Glutamatergic neuron (in vitro differentiated cells): ENCODE measurements around the gene TPO. TPM values are rescaled to one million over a fixed set of nuclear protein-coding genes. Genes with fewer than 3 reads are reported as not detected.
"Not testable (repeated sequence)": the region's sequence is repeated elsewhere in the genome, so short reads cannot be mapped to it uniquely, and the experiment has no call there.

Source experiments
- DNase-seq: peaks from one replicate; pipeline ENCODE4 v3.0.0; 2022
- H3K27ac Mint-ChIP-seq: one replicate; pipeline ENCODE4 v1.8.0; 2020; ENCODE audit warnings: mild to moderate bottlenecking, mixed read lengths, inconsistent platforms; ENCODE audit not compliant: unreplicated experiment
- H3K27me3 Mint-ChIP-seq: one replicate; pipeline ENCODE4 v1.8.0; 2020; ENCODE audit warnings: mild to moderate bottlenecking, moderate library complexity, mixed read lengths, inconsistent platforms; ENCODE audit not compliant: unreplicated experiment
- H3K36me3 Mint-ChIP-seq: one replicate; pipeline ENCODE4 v1.8.0; 2020; ENCODE audit warnings: mild to moderate bottlenecking, mixed read lengths, inconsistent platforms; ENCODE audit not compliant: unreplicated experiment
- H3K4me1 Mint-ChIP-seq: one replicate; pipeline ENCODE4 v1.8.0; 2020; ENCODE audit warnings: mild to moderate bottlenecking, low read depth, mixed read lengths, inconsistent platforms; ENCODE audit not compliant: unreplicated experiment
- H3K4me3 Mint-ChIP-seq: one replicate; pipeline ENCODE4 v1.8.0; 2020; ENCODE audit warnings: mild to moderate bottlenecking, mixed read lengths, inconsistent platforms; ENCODE audit not compliant: unreplicated experiment
- H3K9me3 Mint-ChIP-seq: one replicate; pipeline ENCODE4 v1.8.0; 2020; ENCODE audit warnings: mild to moderate bottlenecking, moderate library complexity, mixed read lengths, inconsistent platforms; ENCODE audit not compliant: unreplicated experiment
- CTCF ChIP-seq: fragments of 200-600 bp; sonication (generic); IDR thresholded peaks from one replicate; pipeline ENCODE4 v1.5.0; 2021; ENCODE audit not compliant: partially characterized antibody, unreplicated experiment
- total RNA-seq: library from RNA; stranded (reverse); fragmentation: NEBNext Ultra II Directional; extraction: Animal tissue kit (Norgen Biotek cat#: 25700); gene quantifications from one replicate; pipeline ENCODE4 v1.2.1, GENCODE V29; 2021; ENCODE audit not compliant: unreplicated experiment

The TPO gene
- total RNA-seq, 1 donor from 2014 or later = not detected

DNA sequence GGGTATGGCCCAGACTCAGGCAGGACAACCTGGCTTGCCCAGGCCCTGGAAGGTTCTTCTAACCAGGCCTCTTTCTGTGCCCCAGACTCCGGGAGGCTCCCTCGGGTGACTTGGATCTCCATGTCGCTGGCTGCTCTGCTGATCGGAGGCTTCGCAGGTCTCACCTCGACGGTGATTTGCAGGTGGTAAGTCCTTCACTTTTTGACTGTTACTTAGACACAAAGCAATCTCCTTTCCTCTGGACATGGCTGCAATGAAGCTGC, 103.5 kb downstream of the TPO start:
- peaks cover 10% of the 10 kb centered on the region for H3K36me3 Mint-ChIP-seq
- no peak for DNase-seq
- TF ChIP-seq CTCF = no peak
- no peak overlapping the region for H3K27ac Mint-ChIP-seq
- peaks cover 15% of the 10 kb centered on the region for H3K4me1 Mint-ChIP-seq
- H3K27me3 Mint-ChIP-seq = no peaks in the 10 kb centered on the region
- peaks cover 2% of the 10 kb centered on the region for H3K9me3 Mint-ChIP-seq
- no peak overlapping the region for H3K4me3 Mint-ChIP-seq

DNA sequence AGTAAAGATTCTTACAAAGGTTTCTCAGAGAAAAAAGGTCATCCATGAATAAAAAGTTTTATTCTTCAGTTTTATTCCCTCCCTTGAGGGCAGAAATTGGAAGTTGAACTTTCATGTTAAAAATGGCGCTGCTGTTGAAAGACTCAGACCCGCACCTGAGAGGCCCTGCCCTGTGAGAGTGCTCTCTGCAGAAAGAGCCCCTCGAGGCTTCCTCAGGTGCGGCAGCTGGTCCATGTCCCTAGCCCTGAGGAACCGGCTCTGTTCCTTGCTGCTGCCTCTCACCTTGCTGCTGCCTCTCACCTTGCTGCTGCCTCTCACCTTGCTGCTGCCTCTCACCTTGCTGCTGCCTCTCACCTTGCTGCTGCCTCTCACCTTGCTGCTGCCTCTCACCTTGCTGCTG, 104.0 kb downstream of the TPO start:
- not testable (repeated sequence) for H3K4me3 Mint-ChIP-seq, H3K27ac Mint-ChIP-seq, DNase-seq, H3K27me3 Mint-ChIP-seq, H3K9me3 Mint-ChIP-seq
- H3K4me1 Mint-ChIP-seq = peaks cover 15% of the 10 kb centered on the region
- H3K36me3 Mint-ChIP-seq = peaks cover 10% of the 10 kb centered on the region

GRCh38 chr2:1517786-1518185, 104.5 kb downstream of the TPO start:
- H3K36me3 Mint-ChIP-seq = peaks cover 10% of the 10 kb centered on the region
- peaks cover 14% of the 10 kb centered on the region for H3K4me1 Mint-ChIP-seq

GRCh38 chr2:1518331-1518803, 105.1 kb downstream of the TPO start:
- Mint-ChIP-seq H3K36me3 (peaks cover 10% of the 10 kb centered on the region), H3K4me3 (no peak overlapping the region), H3K9me3 (no peaks in the 10 kb centered on the region), H3K4me1 (peaks cover 13% of the 10 kb centered on the region), H3K27ac (peak overlapping the region; percentile 5), H3K27me3 (peaks cover 4% of the 10 kb centered on the region)
- no peak for TF ChIP-seq CTCF
- DNase-seq = no peak

More at GRCh38 chr2:1517786-1518185, 104.5 kb downstream of the TPO start:
- Mint-ChIP-seq H3K9me3 (no peaks in the 10 kb centered on the region), H3K4me3 (no peak overlapping the region), H3K27me3 (peaks cover 4% of the 10 kb centered on the region), H3K27ac (peak overlapping the region; percentile 5)
- no peak for DNase-seq
- no peak for TF ChIP-seq CTCF

DNA sequence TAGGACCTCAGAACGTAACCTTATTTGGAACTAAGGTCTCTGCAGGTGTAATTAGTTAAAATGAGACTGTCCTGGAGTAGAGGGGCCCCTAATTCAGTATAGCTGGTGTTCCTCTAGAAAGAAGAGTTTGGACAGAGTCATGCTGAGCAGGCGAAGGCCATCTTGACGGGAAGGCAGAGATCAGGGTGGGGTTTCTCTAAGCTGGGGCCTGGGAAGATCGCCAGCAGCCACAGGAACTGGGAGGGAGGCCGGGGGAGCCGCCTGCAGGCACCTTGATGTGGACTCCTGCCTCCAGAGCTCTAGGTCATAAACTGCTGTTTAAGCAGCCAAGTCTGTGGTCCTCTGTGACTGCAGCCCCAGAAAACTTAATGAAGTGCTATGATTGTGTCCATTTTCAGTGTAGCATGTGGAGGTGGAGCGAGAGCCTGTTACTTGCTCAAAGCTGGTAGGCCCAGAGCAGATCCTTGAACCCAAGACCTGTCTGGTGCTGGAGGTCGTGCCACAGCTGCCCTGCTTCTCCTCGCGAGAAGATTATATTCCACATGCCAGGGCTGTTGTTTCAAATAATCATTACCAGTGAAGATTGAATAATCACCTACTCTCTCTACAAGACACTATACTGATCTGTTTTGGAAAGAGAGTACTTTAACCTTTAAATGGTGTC, 105.7 kb downstream of the TPO start:
- DNase-seq = no peak
- H3K27me3 Mint-ChIP-seq = peaks cover 4% of the 10 kb centered on the region
- H3K27ac Mint-ChIP-seq = no peak overlapping the region
- H3K4me1 Mint-ChIP-seq = peaks cover 13% of the 10 kb centered on the region
- no peak overlapping the region for H3K4me3 Mint-ChIP-seq
- H3K9me3 Mint-ChIP-seq = no peaks in the 10 kb centered on the region
- peaks cover 10% of the 10 kb centered on the region for H3K36me3 Mint-ChIP-seq
- no peak for TF ChIP-seq CTCF
